Activated CD4-positive, alpha-beta memory T cell treated with anti-CD3 and anti-CD28 coated beads for 36 hours (primary cell): ENCODE results near the gene GLCE. TPM values are rescaled to one million over a fixed set of nuclear protein-coding genes. Genes with fewer than 3 reads are reported as not detected.

Source experiments
- CTCF ChIA-PET: fragments of 350-600 bp; sonication (Branson Sonifier 250); formaldehyde crosslinking; loops from one replicate; lab custom pipeline; 2021; ENCODE audit warnings: antibody characterized with exemption, inconsistent platforms; lab: Charles Lee
- POLR2A ChIA-PET: fragments of 350-600 bp; sonication (Branson Sonifier 250); formaldehyde crosslinking; loops from one replicate; lab custom pipeline; 2021; ENCODE audit warnings: antibody characterized with exemption; lab: Charles Lee
- DNase-seq: peaks from one replicate; pipeline ENCODE4 v3.0.0-alpha.2; 2020
- H3K27ac Mint-ChIP-seq: one replicate; pipeline ENCODE4 v1.8.0; 2021; ENCODE audit warnings: mixed read lengths
- H3K27me3 Mint-ChIP-seq: one replicate; pipeline ENCODE4 v1.8.0; 2021; ENCODE audit warnings: mixed read lengths
- H3K36me3 Mint-ChIP-seq: one replicate; pipeline ENCODE4 v1.8.0; 2021; ENCODE audit warnings: mixed read lengths
- H3K4me1 Mint-ChIP-seq: one replicate; pipeline ENCODE4 v1.8.0; 2021; ENCODE audit warnings: low read depth, mixed read lengths
- H3K4me3 Mint-ChIP-seq: one replicate; pipeline ENCODE4 v1.8.0; 2021; ENCODE audit warnings: mild to moderate bottlenecking, mixed read lengths
- H3K9me3 Mint-ChIP-seq: one replicate; pipeline ENCODE4 v1.8.0; 2021; ENCODE audit warnings: mixed read lengths
- intact Hi-C: fragments of 100-400 bp; cut with micrococcal nuclease; formaldehyde crosslinking; loops from one replicate; pipeline ENCODE4 v1.15.1; 2023
- total RNA-seq, 2 experiments: library from RNA; stranded (reverse); gene quantifications; one replicate each; pipeline ENCODE4 v1.2.3, GENCODE V29; 2021

The GLCE gene
- 1 to 10 TPM; 3.9 to 4.4 TPM for total RNA-seq

- ChIA-PET POLR2A (interaction anchor here (0.6 to 2.8 kb wide), 3 partner anchors 33 to 292 kb away, joined by 3 to 21 read pairs (median 4); partner anchors contain the start of gene RPLP1), CTCF (interaction anchor here (0.7 to 2.3 kb wide), 6 partner anchors 68 to 234 kb away, joined by 3 to 9 read pairs (median 4); no protein-coding TSS in a partner anchor)
- DNase-seq, result peak; percentile 95
- Mint-ChIP-seq H3K36me3 (no peaks in the 10 kb centered on the region), H3K27me3 (peaks cover 5% of the 10 kb centered on the region), H3K27ac (peak within 1 kb of the TSS; percentile 24), H3K4me1 (peaks cover 14% of the 10 kb centered on the region), H3K9me3 (no peaks in the 10 kb centered on the region), H3K4me3 (peak within 1 kb of the TSS; percentile 81)
- intact Hi-C loops, result loop anchor here (1.0 to 5.0 kb wide), 3 partner anchors 98 to 292 kb away; partner anchors contain the start of genes KIF23 and RPLP1
Observed at GRCh38 chr15:69160141-69160993, at the start of gene GLCE. TSS of gene GLCE (plus strand) at chr15:69160635. CDS start at chr15:69255807, 95,172 bp downstream.

- ChIA-PET CTCF (no interaction called here), POLR2A (no interaction called here)
- intact Hi-C loops, result no loop called here
- no peak overlapping the region for H3K27ac Mint-ChIP-seq
- H3K9me3 Mint-ChIP-seq, result no peaks in the 10 kb centered on the region
- H3K4me1 Mint-ChIP-seq, result peaks cover 13% of the 10 kb centered on the region
- no peak overlapping the region for H3K4me3 Mint-ChIP-seq
- H3K27me3 Mint-ChIP-seq, result peaks cover 7% of the 10 kb centered on the region
- DNase-seq, result no peak
- H3K36me3 Mint-ChIP-seq, result no peaks in the 10 kb centered on the region
Observed at GRCh38 chr15:69114331-69114928, 46.0 kb upstream of the GLCE start.

- H3K36me3 Mint-ChIP-seq, result no peaks in the 10 kb centered on the region
- H3K27ac Mint-ChIP-seq, result no peak overlapping the region
- ChIA-PET CTCF (no interaction called here), POLR2A (no interaction called here)
- intact Hi-C loops, result no loop called here
- H3K4me3 Mint-ChIP-seq, result no peak overlapping the region
- DNase-seq, result no peak
- no peaks in the 10 kb centered on the region for H3K9me3 Mint-ChIP-seq
- peaks cover 13% of the 10 kb centered on the region for H3K4me1 Mint-ChIP-seq
- peaks cover 7% of the 10 kb centered on the region for H3K27me3 Mint-ChIP-seq
Observed at GRCh38 chr15:69115031-69115430, 45.4 kb upstream of the GLCE start.

- H3K27ac Mint-ChIP-seq, result no peak overlapping the region
- no peaks in the 10 kb centered on the region for H3K36me3 Mint-ChIP-seq
- intact Hi-C loops, result no loop called here
- peaks cover 7% of the 10 kb centered on the region for H3K27me3 Mint-ChIP-seq
- H3K9me3 Mint-ChIP-seq, result no peaks in the 10 kb centered on the region
- CTCF ChIA-PET, result no interaction called here
- H3K4me3 Mint-ChIP-seq, result no peak overlapping the region
- no peak for DNase-seq
- POLR2A ChIA-PET, result no interaction called here
- peaks cover 13% of the 10 kb centered on the region for H3K4me1 Mint-ChIP-seq
Observed at GRCh38 chr15:69116391-69116790, 44.0 kb upstream of the GLCE start.

GRCh38 chr15:69117431-69117871, 43.0 kb upstream of the GLCE start:
- ChIA-PET POLR2A (no interaction called here), CTCF (no interaction called here)
- Mint-ChIP-seq H3K27ac (no peak overlapping the region), H3K27me3 (peaks cover 7% of the 10 kb centered on the region), H3K9me3 (no peaks in the 10 kb centered on the region), H3K4me3 (no peak overlapping the region), H3K36me3 (no peaks in the 10 kb centered on the region), H3K4me1 (peaks cover 13% of the 10 kb centered on the region)
- no peak for DNase-seq
- intact Hi-C loops, result no loop called here

GRCh38 chr15:69118089-69118488, 42.3 kb upstream of the GLCE start:
- Mint-ChIP-seq H3K27ac (no peak overlapping the region), H3K27me3 (peaks cover 7% of the 10 kb centered on the region), H3K4me3 (no peak overlapping the region), H3K36me3 (no peaks in the 10 kb centered on the region), H3K4me1 (peaks cover 13% of the 10 kb centered on the region), H3K9me3 (no peaks in the 10 kb centered on the region)
- ChIA-PET CTCF (no interaction called here), POLR2A (no interaction called here)
- no peak for DNase-seq
- intact Hi-C loops, result no loop called here

GRCh38 chr15:69119001-69119400, 41.4 kb upstream of the GLCE start:
- POLR2A ChIA-PET, result no interaction called here
- Mint-ChIP-seq H3K4me3 (no peak overlapping the region), H3K9me3 (no peaks in the 10 kb centered on the region), H3K27me3 (peaks cover 5% of the 10 kb centered on the region), H3K4me1 (peaks cover 7% of the 10 kb centered on the region), H3K27ac (no peak overlapping the region), H3K36me3 (no peaks in the 10 kb centered on the region)
- CTCF ChIA-PET, result no interaction called here
- intact Hi-C loops, result no loop called here
- no peak for DNase-seq

GRCh38 chr15:69119683-69120395, 40.6 kb upstream of the GLCE start:
- no peaks in the 10 kb centered on the region for H3K36me3 Mint-ChIP-seq
- CTCF ChIA-PET, result no interaction called here
- H3K4me1 Mint-ChIP-seq, result no peaks in the 10 kb centered on the region
- no peak overlapping the region for H3K4me3 Mint-ChIP-seq
- POLR2A ChIA-PET, result no interaction called here
- intact Hi-C loops, result no loop called here
- H3K9me3 Mint-ChIP-seq, result no peaks in the 10 kb centered on the region
- H3K27me3 Mint-ChIP-seq, result peaks cover 3% of the 10 kb centered on the region
- no peak for DNase-seq
- no peak overlapping the region for H3K27ac Mint-ChIP-seq

- H3K9me3 Mint-ChIP-seq, result no peaks in the 10 kb centered on the region
- peaks cover 3% of the 10 kb centered on the region for H3K27me3 Mint-ChIP-seq
- POLR2A ChIA-PET, result no interaction called here
- H3K4me1 Mint-ChIP-seq, result no peaks in the 10 kb centered on the region
- no peak overlapping the region for H3K27ac Mint-ChIP-seq
- H3K4me3 Mint-ChIP-seq, result no peak overlapping the region
- intact Hi-C loops, result no loop called here
- no peaks in the 10 kb centered on the region for H3K36me3 Mint-ChIP-seq
- CTCF ChIA-PET, result no interaction called here
- no peak for DNase-seq
Observed at GRCh38 chr15:69120732-69121131, 39.7 kb upstream of the GLCE start.

- no peaks in the 10 kb centered on the region for H3K9me3 Mint-ChIP-seq
Observed at GRCh38 chr15:69121198-69121828, 39.1 kb upstream of the GLCE start.

GRCh38 chr15:69125236-69125635, 35.2 kb upstream of the GLCE start:
- ChIA-PET CTCF (no interaction called here), POLR2A (no interaction called here)
- intact Hi-C loops, result no loop called here
- Mint-ChIP-seq H3K27me3 (no peaks in the 10 kb centered on the region), H3K4me3 (no peak overlapping the region), H3K27ac (no peak overlapping the region), H3K36me3 (no peaks in the 10 kb centered on the region), H3K4me1 (no peaks in the 10 kb centered on the region), H3K9me3 (no peaks in the 10 kb centered on the region)
- no peak for DNase-seq

More at GRCh38 chr15:69121198-69121828, 39.1 kb upstream of the GLCE start:
- intact Hi-C loops, result no loop called here
- H3K4me1 Mint-ChIP-seq, result no peaks in the 10 kb centered on the region
- H3K4me3 Mint-ChIP-seq, result no peak overlapping the region
- ChIA-PET POLR2A (interaction anchor here (0.5 kb wide), 1 partner anchor 41 kb away, joined by 3 read pairs; no protein-coding TSS in a partner anchor), CTCF (no interaction called here)
- no peaks in the 10 kb centered on the region for H3K36me3 Mint-ChIP-seq
- H3K27ac Mint-ChIP-seq, result no peak overlapping the region
- DNase-seq, result no peak
- H3K27me3 Mint-ChIP-seq, result peaks cover 3% of the 10 kb centered on the region

GRCh38 chr15:69126054-69126469, 34.4 kb upstream of the GLCE start:
- ChIA-PET POLR2A (no interaction called here), CTCF (no interaction called here)
- H3K27me3 Mint-ChIP-seq, result no peaks in the 10 kb centered on the region
- intact Hi-C loops, result no loop called here
- H3K4me1 Mint-ChIP-seq, result no peaks in the 10 kb centered on the region
- H3K4me3 Mint-ChIP-seq, result no peak overlapping the region
- no peaks in the 10 kb centered on the region for H3K9me3 Mint-ChIP-seq
- H3K27ac Mint-ChIP-seq, result no peak overlapping the region
- H3K36me3 Mint-ChIP-seq, result no peaks in the 10 kb centered on the region
- DNase-seq, result no peak
